Right atrium auricular region (tissue), 2 donors: ENCODE data around the gene CMTR1. TPM values are rescaled to one million over a fixed set of nuclear protein-coding genes. Genes with fewer than 3 reads are reported as not detected.

Experiments
- DNase-seq: peaks from one replicate; pipeline ENCODE4 v3.0.0-alpha.2; 2019; ENCODE audit warnings: low spot score
- H3K27ac ChIP-seq, 2 donors: fragments of 200-600 bp; sonication (generic); 1 replicate in 1 of 2; 2 replicates in 1 of 2; pipeline ENCODE4 v1.5.1; 2016 to 2019
- H3K27me3 ChIP-seq, 2 donors: fragments of 200-600 bp; sonication (generic); one replicate each; pipeline versions ENCODE4 v1.5.1 to v1.6.0; 2017 to 2019
- H3K36me3 ChIP-seq: fragments of 200-600 bp; sonication (generic); one replicate; pipeline ENCODE4 v1.5.1; 2016
- H3K4me1 ChIP-seq, 2 donors: fragments of 200-600 bp; sonication (generic); one replicate each; pipeline versions ENCODE4 v1.5.1 to v1.6.0; 2017 to 2019
- H3K4me3 ChIP-seq, 2 donors: fragments of 200-600 bp; sonication (generic); 1 replicate in 1 of 2; 2 replicates in 1 of 2; pipeline ENCODE4 v1.5.1; 2017 to 2019; ENCODE audit warnings: mild to moderate bottlenecking in 1 of 2, moderate library complexity in 1 of 2
- H3K9me3 ChIP-seq, 2 donors: fragments of 200-600 bp; sonication (generic); one replicate each; pipeline ENCODE4 v1.5.1; 2019
- CTCF ChIP-seq, 2 donors: fragments of 200-600 bp; sonication (generic); IDR thresholded peaks; one replicate each; pipeline ENCODE4 v1.5.1; 2019; ENCODE audit warnings: antibody characterized with exemption in 2 of 2
- total RNA-seq, 2 donors: library from RNA; depleted of rRNA; stranded (reverse); fragments of >200 nt; gene quantifications; one replicate each; pipeline ENCODE4 v1.1.0, GENCODE V29; 2016

Gene CMTR1
- total RNA-seq, 2 donors from 2014 or later, result 20.4 to 21.1 TPM

DNA sequence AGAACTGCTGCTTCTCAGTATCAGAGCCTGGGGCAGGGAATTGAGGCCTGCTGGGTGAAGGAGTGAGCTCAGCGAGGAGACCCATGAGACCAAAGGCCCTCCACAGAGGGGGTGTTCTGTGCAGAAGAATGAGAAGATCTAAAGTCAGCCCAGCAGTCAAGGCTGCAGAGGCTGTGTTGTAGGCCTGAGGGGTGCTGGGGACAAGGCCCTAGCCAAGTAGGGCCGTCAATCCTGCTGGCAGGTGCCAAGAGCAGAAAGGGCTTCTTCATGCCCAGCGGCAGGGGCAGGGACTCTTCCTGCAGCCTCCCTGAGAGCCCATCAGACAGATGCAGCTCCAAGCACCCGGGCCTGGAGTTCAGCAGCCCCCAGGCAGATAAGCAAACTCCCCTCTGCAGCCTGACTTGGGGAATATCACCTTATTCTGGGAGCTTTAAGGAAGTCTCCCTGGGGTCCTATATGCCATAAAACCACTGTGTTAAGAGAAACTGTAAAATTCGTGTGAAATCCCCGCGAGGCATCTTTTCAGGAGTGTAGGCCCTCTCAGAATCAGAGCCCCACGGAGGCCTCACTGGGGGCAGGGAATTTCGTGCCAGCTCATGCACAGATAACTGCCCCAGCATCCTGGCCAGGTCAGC, 57.6 kb downstream of the CMTR1 start:
- Histone ChIP-seq H3K36me3 (no peaks in the 10 kb centered on the region), H3K27ac (no peak overlapping the region), H3K4me3 (no peak overlapping the region), H3K27me3 (no peaks in the 10 kb centered on the region), H3K4me1 (peaks cover 0 to 31% of the 10 kb centered on the region in 2 donors), H3K9me3 (no peaks in the 10 kb centered on the region)
- no peak for DNase-seq
- no peak for TF ChIP-seq CTCF (IDR thresholded peaks at IDR 0.05)

GRCh38 chr6:37491171-37491829, 58.3 kb downstream of the CMTR1 start:
- Histone ChIP-seq H3K4me3 (no peak overlapping the region), H3K4me1 (peaks cover 0 to 31% of the 10 kb centered on the region in 2 donors), H3K36me3 (no peaks in the 10 kb centered on the region), H3K27me3 (no peaks in the 10 kb centered on the region), H3K27ac (no peak overlapping the region), H3K9me3 (no peaks in the 10 kb centered on the region)
- TF ChIP-seq CTCF (IDR thresholded peaks at IDR 0.05), result no peak
- DNase-seq, result no peak

GRCh38 chr6:37491830-37492208, 58.8 kb downstream of the CMTR1 start:
- no peak for TF ChIP-seq CTCF (IDR thresholded peaks at IDR 0.05)
- H3K27me3 ChIP-seq, result no peaks in the 10 kb centered on the region
- DNase-seq, result no peak
- no peak overlapping the region for H3K4me3 ChIP-seq
- H3K27ac ChIP-seq, result no peak overlapping the region
- H3K36me3 ChIP-seq, result no peaks in the 10 kb centered on the region
- peaks cover 0 to 31% of the 10 kb centered on the region in 2 donors for H3K4me1 ChIP-seq
- H3K9me3 ChIP-seq, result no peaks in the 10 kb centered on the region

DNA sequence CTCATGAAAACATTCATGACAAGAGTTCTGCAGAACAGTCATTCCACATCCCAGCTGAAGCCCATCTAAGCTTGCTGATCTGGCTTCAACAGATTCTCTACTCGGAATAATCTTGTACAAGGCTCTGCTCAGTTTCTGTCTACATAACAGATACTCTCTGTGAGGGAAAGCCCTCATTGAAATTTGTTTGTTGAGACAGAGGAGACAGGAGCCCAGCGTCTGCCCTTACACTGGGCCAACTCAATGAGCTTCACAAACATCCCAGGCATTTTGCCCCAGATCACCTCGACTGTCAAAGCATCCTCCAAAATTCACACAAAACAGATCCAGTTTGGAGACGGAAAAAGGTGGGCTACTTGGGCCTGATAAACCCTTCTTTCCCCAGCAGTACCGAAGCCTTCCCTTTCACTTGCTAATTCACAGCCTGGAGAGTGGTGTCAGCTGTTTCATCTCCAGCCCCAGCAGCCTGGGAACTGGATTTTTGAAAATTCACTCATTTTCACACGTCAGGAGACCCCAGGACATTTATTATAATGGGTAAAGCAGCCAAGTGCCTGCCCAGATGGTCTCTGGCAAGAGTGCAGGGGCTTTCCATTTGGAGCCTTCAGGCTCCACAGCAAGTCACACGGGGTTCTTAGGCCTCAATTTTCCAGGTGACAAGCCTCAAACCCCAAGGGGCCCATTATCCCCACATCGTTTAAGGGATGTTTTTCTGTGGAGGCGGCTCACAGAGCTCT, 59.4 kb downstream of the CMTR1 start:
- Histone ChIP-seq H3K4me3 (no peak overlapping the region), H3K4me1 (peaks cover 0 to 31% of the 10 kb centered on the region in 2 donors), H3K27ac (no peak overlapping the region), H3K27me3 (no peaks in the 10 kb centered on the region), H3K36me3 (no peaks in the 10 kb centered on the region), H3K9me3 (no peaks in the 10 kb centered on the region)
- TF ChIP-seq CTCF (IDR thresholded peaks at IDR 0.05), result no peak
- DNase-seq, result no peak

- H3K27ac ChIP-seq, result no peak overlapping the region
- no peaks in the 10 kb centered on the region for H3K9me3 ChIP-seq
- H3K36me3 ChIP-seq, result no peaks in the 10 kb centered on the region
- peaks cover 0 to 31% of the 10 kb centered on the region in 2 donors for H3K4me1 ChIP-seq
- DNase-seq, result no peak
- TF ChIP-seq CTCF (IDR thresholded peaks at IDR 0.05), result no peak
- no peak overlapping the region for H3K4me3 ChIP-seq
- no peaks in the 10 kb centered on the region for H3K27me3 ChIP-seq
Observed at GRCh38 chr6:37492991-37493660, 60.1 kb downstream of the CMTR1 start.
